Measurements from ENCODE around the gene ADGRF4. TPM values are rescaled to one million over a fixed set of nuclear protein-coding genes. Genes with fewer than 3 reads are reported as not detected.

The ADGRF4 gene
- total RNA-seq, 1 donor from 2014 or later, result 2.6 TPM

DNA sequence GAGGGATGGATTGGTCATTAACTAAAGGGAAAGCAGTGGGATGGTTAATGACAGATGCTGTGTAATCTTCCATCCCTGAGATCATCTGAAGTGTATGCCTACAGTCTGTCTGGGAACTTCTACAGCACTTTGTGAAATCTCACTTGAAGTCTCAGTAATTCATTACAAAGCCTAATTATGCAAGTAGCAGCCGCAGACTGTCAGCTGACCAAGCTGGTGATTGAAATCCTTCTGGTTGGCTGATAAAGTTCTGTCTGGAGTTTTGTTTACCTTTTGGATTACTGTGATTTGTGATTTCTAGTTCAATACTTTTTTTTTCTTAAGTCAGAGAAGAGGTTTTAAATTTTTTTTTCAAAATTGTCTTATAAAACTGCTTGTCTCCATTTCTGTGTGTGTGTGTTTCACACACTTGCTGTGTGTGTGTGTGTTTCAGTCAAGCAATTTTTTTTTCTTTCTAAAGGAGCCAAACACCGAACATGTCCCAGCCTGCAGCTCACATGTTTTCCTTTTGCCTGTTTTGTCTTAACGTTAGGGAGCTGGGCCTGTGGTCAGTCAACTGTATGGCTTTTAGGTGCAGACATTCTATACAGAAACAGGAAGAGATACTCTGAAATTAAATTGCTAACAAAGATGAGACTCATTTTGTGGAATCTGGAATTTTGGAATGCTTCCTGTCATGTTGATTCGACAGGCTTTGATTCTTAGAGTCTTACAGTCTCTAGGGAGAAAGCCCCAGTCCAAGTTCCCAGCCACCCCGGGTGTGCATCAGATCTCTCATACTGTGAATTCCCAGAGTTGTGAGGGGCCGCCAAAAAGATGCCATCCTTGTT lies 28.5 kb upstream of the ADGRF4 start:
- Mint-ChIP-seq H3K9me3 (ENCODE audit: low read depth) (no peaks in the 10 kb centered on the region), H3K4me1 (ENCODE audit: low read depth) (peaks cover 23% of the 10 kb centered on the region), H3K27me3 (no peaks in the 10 kb centered on the region), H3K4me3 (ENCODE audit: low read depth) (peak overlapping the region; percentile 57), H3K27ac (peak overlapping the region; percentile 86), H3K36me3 (ENCODE audit: insufficient read depth) (no peaks in the 10 kb centered on the region)
- TF ChIP-seq, protein P1, sequence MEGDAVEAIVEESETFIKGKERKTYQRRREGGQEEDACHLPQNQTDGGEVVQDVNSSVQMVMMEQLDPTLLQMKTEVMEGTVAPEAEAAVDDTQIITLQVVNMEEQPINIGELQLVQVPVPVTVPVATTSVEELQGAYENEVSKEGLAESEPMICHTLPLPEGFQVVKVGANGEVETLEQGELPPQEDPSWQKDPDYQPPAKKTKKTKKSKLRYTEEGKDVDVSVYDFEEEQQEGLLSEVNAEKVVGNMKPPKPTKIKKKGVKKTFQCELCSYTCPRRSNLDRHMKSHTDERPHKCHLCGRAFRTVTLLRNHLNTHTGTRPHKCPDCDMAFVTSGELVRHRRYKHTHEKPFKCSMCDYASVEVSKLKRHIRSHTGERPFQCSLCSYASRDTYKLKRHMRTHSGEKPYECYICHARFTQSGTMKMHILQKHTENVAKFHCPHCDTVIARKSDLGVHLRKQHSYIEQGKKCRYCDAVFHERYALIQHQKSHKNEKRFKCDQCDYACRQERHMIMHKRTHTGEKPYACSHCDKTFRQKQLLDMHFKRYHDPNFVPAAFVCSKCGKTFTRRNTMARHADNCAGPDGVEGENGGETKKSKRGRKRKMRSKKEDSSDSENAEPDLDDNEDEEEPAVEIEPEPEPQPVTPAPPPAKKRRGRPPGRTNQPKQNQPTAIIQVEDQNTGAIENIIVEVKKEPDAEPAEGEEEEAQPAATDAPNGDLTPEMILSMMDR (IDR thresholded peaks at IDR 0.05; ENCODE audit: unreplicated experiment), result no peak
- DNase-seq (ENCODE audit: low spot score, unreplicated experiment), result no peak

DNA sequence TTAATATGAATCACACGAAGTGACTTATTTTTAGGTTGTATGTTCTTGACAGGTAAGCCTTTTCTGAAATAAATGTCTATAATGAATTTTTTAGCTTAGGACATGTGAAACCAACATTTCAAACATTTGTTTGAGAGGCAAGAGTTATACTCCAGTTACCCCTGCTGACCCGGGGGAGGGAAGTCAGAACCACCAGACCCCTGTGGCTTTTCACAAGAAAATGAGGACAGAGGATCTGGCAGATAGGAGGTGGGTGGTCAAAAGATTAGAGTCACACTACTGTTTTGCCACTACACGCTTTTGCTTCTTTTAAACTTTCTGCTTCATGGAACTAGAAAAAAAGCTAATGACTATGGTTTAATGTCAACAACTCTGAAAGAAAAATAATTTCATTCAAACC lies 27.5 kb upstream of the ADGRF4 start:
- H3K9me3 Mint-ChIP-seq (ENCODE audit: low read depth), result no peaks in the 10 kb centered on the region
- no peaks in the 10 kb centered on the region for H3K27me3 Mint-ChIP-seq
- H3K4me3 Mint-ChIP-seq (ENCODE audit: low read depth), result no peak overlapping the region
- H3K36me3 Mint-ChIP-seq (ENCODE audit: insufficient read depth), result no peaks in the 10 kb centered on the region
- TF ChIP-seq, protein P1 (IDR thresholded peaks at IDR 0.05; ENCODE audit: unreplicated experiment), result no peak
- H3K27ac Mint-ChIP-seq, result no peak overlapping the region
- DNase-seq (ENCODE audit: low spot score, unreplicated experiment), result no peak
- H3K4me1 Mint-ChIP-seq (ENCODE audit: low read depth), result peaks cover 23% of the 10 kb centered on the region

DNA sequence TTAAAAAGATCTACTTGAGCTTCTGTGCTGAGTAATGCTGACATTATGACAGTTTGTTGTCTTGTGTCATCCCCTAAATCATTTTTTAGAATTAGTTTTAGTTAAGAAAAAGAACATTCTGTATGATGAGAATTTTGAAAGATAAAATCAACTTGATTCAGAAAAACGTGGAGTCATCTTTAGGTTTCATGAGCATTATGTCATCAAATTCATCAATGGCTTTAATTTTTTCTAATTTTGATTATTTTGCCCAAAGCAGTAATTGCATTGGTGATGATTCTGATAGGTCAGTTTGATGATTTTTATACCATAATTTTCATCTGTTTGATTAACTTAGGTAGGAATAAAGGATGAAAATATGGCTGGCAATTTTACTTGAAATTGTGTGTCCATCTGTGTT lies 26.6 kb upstream of the ADGRF4 start:
- no peak for DNase-seq (ENCODE audit: low spot score, unreplicated experiment)
- H3K36me3 Mint-ChIP-seq (ENCODE audit: insufficient read depth), result peaks cover 1% of the 10 kb centered on the region
- H3K9me3 Mint-ChIP-seq (ENCODE audit: low read depth), result no peaks in the 10 kb centered on the region
- no peak overlapping the region for H3K4me3 Mint-ChIP-seq (ENCODE audit: low read depth)
- no peaks in the 10 kb centered on the region for H3K27me3 Mint-ChIP-seq
- H3K27ac Mint-ChIP-seq, result no peak overlapping the region
- peaks cover 23% of the 10 kb centered on the region for H3K4me1 Mint-ChIP-seq (ENCODE audit: low read depth)
- TF ChIP-seq, protein P1 (IDR thresholded peaks at IDR 0.05; ENCODE audit: unreplicated experiment), result no peak

DNA sequence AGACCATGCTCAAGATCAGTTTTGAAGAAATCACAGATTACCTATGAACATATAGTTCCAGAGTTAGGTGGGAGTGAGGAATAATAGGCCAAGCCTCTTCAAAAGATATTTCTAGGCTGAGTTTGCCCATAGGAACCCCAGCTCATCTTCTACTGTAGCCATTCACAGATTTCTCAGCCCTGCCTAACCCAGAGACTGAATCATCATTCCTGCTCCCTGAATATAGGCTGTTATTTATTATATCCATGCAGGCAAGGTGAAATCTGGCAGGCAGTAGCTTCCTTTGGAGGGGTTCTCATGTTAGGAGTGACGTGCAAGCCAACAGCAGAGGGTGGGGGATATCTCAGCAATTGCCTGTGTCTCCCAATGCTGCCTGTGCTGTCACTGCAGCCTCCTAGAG lies 25.6 kb upstream of the ADGRF4 start:
- Mint-ChIP-seq H3K27me3 (no peaks in the 10 kb centered on the region), H3K36me3 (ENCODE audit: insufficient read depth) (peaks cover 1% of the 10 kb centered on the region), H3K9me3 (ENCODE audit: low read depth) (no peaks in the 10 kb centered on the region), H3K27ac (no peak overlapping the region), H3K4me1 (ENCODE audit: low read depth) (peaks cover 23% of the 10 kb centered on the region), H3K4me3 (ENCODE audit: low read depth) (no peak overlapping the region)
- DNase-seq (ENCODE audit: low spot score, unreplicated experiment), result no peak
- TF ChIP-seq, protein P1 (IDR thresholded peaks at IDR 0.05; ENCODE audit: unreplicated experiment), result no peak

DNA sequence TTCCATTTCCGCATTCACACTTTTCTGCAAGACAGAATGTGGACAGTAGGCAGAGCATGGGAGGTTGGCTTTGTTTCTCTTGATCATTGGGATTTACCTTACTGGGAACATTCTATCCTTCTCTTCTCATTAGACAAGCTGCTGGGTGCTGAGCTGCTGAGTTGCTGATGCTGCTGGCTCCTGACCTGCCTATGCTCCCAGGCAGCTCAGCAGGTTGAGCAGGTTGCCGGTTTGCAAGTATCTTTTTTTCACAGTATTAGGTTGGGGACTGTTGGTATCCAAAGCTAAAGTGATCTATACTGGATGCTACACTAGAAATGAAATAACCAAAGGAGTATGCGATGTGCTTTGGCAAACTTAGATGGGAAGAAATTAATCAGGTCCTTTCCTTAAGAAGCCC lies 23.7 kb upstream of the ADGRF4 start:
- no peak for DNase-seq (ENCODE audit: low spot score, unreplicated experiment)
- Mint-ChIP-seq H3K36me3 (ENCODE audit: insufficient read depth) (peaks cover 1% of the 10 kb centered on the region), H3K4me3 (ENCODE audit: low read depth) (no peak overlapping the region), H3K27ac (no peak overlapping the region), H3K4me1 (ENCODE audit: low read depth) (peaks cover 13% of the 10 kb centered on the region), H3K9me3 (ENCODE audit: low read depth) (no peaks in the 10 kb centered on the region), H3K27me3 (no peaks in the 10 kb centered on the region)
- TF ChIP-seq, protein P1 (IDR thresholded peaks at IDR 0.05; ENCODE audit: unreplicated experiment), result no peak

Measured in progenitor cell of endocrine pancreas (in vitro differentiated cells).